GM19193 (cell line): Measurements from ENCODE around the gene HOXC10.

ENCODE experiments used
- POLR2A ChIP-seq: IDR thresholded peaks from 4 replicates; pipeline ENCODE4 v1.6.1; 2011; ENCODE audit not compliant: insufficient read depth, insufficient read length; ENCODE audit errors: extremely low read depth

HOXC10 gene

DNA sequence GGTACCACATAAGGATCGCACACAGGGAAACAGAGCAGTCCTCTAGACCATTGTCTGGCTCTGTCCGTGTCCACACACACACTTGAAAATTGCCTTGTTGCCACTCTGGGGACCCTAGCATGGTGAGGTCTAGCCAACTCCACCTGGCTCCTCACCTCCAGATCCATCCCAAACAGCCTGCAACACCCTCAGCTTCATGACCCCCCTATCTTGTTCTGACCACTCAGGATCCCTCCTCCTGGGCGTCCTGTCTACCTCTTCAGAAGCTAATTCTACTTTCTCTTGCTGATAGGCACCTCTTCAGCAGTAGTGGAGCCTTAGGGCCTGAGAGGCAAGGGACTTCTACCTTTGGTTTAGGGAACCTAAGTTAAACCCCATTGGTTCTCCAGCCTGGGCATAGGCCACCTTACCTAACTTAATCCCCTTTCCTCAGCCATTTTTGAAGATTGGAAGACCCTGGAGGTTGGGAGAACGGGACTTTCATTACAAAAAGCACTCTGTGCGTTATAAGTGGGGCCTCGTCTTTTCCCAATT is 47.2 kb downstream of the HOXC10 start:
- no peak for TF ChIP-seq POLR2A

GRCh38 chr12:54032627-54033100 is 47.7 kb downstream of the HOXC10 start, which contains the start of gene HOXC5:
Gene HOXC5, plus strand, starts transcription at chr12:54033050. Its CDS starts 73 bp downstream, at chr12:54033123.
- TF ChIP-seq POLR2A, result no peak

- TF ChIP-seq POLR2A, result no peak
These were observed 48.4 kb downstream of the HOXC10 start for GRCh38 chr12:54033106-54033979.

GRCh38 chr12:54033980-54034784 is 49.2 kb downstream of the HOXC10 start:
- TF ChIP-seq POLR2A, result no peak

DNA sequence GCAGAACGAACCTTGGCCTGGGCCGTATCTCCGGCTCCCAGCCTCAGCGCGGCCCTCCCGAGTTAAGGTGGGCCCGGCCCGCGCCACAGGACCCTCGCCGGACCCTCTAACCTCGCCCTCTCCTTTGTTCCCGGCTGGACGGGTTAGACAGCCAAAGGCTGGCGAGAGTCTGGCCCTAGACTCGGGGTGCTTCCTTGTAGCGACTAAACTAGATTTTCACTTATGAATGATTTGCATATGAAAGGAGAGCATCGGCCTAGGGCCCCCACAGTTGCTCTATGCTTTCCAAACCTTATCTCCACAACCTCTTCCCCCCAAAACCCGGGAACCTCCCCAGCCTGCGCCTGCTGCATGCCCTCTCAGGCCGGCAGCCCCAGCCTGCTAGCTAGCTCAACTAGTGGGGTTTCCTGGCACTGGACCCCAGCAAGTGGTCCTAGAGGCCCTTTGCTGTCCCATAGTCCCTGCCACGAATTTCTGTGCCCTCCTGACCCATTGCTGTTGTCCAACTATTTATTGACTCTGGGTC is 49.9 kb downstream of the HOXC10 start:
- TF ChIP-seq POLR2A, result no peak

- no peak for TF ChIP-seq POLR2A
These were observed 50.8 kb downstream of the HOXC10 start for GRCh38 chr12:54035568-54036264.

GRCh38 chr12:54036620-54037359 is 51.8 kb downstream of the HOXC10 start:
- no peak for TF ChIP-seq POLR2A

DNA sequence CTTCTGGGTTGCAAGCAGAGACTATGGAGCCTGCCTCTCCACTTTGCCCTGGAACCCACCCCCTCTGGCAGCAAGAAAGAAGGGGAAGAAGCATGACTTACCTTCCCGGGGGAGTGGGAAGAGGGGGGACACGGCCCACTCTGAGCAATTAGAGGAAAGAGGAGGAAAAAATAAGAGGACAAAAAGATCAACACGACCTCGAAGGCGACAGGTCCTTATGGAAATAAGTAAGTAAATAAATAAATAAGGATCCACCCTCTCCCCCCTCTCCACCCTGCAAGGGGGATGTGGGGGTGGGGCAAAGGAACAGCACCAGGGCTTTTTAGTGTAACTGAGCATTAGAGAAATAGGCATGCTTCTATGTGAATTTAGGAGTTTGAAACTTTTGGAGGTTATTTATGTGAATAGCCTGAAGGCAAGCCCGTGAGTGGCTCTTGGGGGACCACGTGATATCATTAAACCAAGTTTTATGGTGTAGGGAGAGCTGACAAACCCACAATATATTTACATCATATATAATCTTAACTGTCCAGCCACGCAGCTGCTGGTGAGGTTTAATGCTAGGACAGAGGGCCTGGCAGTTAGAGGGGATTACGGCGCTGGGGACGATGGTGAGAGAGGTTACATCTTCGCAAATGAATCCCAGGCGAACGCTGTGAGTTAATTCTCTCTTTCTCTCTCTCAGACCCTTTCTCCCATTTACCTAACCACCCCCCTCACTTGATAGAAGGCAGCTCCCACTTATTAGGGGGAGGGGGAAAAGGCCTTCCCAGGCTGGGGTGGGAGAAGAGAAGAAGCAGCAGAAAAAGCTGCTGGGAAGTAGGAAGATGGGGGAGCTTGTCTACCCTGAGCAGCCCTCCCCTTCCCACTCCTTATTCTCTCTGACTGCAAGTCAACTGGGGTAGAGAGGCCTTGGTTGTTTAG is 52.7 kb downstream of the HOXC10 start:
- TF ChIP-seq POLR2A, result no peak

- no peak for TF ChIP-seq POLR2A
These were observed 53.4 kb downstream of the HOXC10 start for GRCh38 chr12:54038284-54038870.

- no peak for TF ChIP-seq POLR2A
These were observed 54.0 kb downstream of the HOXC10 start for GRCh38 chr12:54038871-54039414.

DNA sequence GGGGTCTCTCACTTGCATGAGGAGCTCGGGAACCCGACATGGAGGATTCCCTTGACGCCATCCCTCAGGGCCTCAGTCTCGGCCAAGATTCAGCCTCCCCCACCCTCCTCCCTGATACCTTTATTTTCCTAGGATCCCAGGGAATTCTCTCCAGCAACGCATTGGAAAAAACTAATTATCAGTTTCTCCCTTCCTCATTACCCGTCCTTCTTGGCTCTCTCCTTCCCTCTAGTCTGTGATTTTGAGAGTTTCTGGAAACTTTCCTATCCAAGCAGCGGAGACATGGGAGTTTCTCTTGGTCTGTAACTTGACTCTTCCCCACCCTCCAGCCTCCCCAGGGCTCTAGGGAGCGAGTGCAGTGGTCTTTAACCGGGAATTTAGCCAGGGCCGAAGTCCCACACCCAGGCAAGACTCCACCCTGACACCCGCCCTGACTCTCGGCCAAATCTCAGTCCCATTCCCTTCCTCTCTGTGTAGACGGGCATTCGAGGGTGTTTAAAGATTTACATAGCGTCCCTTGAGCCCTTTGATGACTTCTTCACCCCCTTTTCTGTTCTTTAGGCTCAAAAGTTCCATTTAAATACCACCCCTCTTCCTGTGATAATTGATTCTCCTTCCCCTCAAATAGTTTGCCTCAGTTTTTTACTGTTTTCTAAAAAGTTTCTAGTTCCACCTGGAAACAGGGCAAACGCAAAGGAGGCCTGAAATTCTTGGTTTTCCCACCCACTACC is 54.6 kb downstream of the HOXC10 start:
- no peak for TF ChIP-seq POLR2A
